H1 (cell line): ENCODE results near the gene DGKD. TPM values are rescaled to one million over a fixed set of nuclear protein-coding genes. Genes with fewer than 3 reads are reported as not detected.

ENCODE experiments used
- CTCF ChIA-PET: fragments of 300-600 bp; sonication (Branson Sonifier 250); formaldehyde crosslinking; loops from one replicate; lab custom pipeline; 2021; ENCODE audit not compliant: partially characterized antibody; lab: Charles Lee
- POLR2A ChIA-PET: fragments of 300-600 bp; sonication (Branson Sonifier 250); formaldehyde crosslinking; loops from one replicate; lab custom pipeline; 2021; ENCODE audit warnings: inconsistent platforms; ENCODE audit not compliant: partially characterized antibody; lab: Charles Lee
- DNase-seq, 2 experiments: peaks; one replicate each; pipeline versions ENCODE4 v3.0.0 to v3.0.0-alpha.2; 2010 to 2022; ENCODE audit warnings: low spot score in 2 of 2, low read depth in 1 of 2, mixed read lengths in 1 of 2
- FAIRE-seq: peaks from 2 replicates; lab custom pipeline; 2011; peaks lifted over from hg19 to GRCh38; lab: Jason Lieb, UNC
- H2AFZ ChIP-seq: 2 replicates; pipeline ENCODE4 v1.8.1; 2012; ENCODE audit warnings: low read length, inconsistent platforms
- H2AK5ac ChIP-seq: 2 replicates; pipeline ENCODE4 v1.6.1; 2013; ENCODE audit warnings: low read depth, low read length
- H2BK120ac ChIP-seq: replicated peaks from 2 replicates; pipeline ENCODE3; 2013; ENCODE audit warnings: low read depth, low read length, inconsistent platforms
- H2BK12ac ChIP-seq: 2 replicates; pipeline ENCODE4 v1.6.1; 2013; ENCODE audit warnings: low read depth, low read length
- H2BK15ac ChIP-seq: 2 replicates; pipeline ENCODE4 v1.6.1; 2013; ENCODE audit warnings: low read length
- H2BK20ac ChIP-seq: 2 replicates; pipeline ENCODE4 v1.6.1; 2013; ENCODE audit warnings: low read length
- H2BK5ac ChIP-seq: 2 replicates; pipeline ENCODE4 v1.6.1; 2013; ENCODE audit warnings: low read depth, low read length
- H3K14ac ChIP-seq: 2 replicates; pipeline ENCODE4 v1.6.1; 2013; ENCODE audit warnings: inconsistent platforms; ENCODE audit not compliant: insufficient read length
- H3K18ac ChIP-seq: 2 replicates; pipeline ENCODE4 v1.6.1; 2013; ENCODE audit warnings: low read length; ENCODE audit errors: extremely low read depth
- H3K23ac ChIP-seq: 2 replicates; pipeline ENCODE4 v1.6.1; 2013; ENCODE audit warnings: inconsistent platforms; ENCODE audit not compliant: insufficient read length
- H3K23me2 ChIP-seq: 2 replicates; pipeline ENCODE4 v1.6.1; 2013; ENCODE audit warnings: low read depth, low read length
- H3K27ac ChIP-seq: 2 replicates; pipeline ENCODE4 v1.6.1; 2011; ENCODE audit warnings: low read depth, low read length, inconsistent platforms
- H3K27me3 ChIP-seq, 4 experiments: replicated peaks in 1 of 4; 1 replicate in 1 of 4; 2 replicates in 3 of 4; pipeline versions ENCODE4 v1.6.1 to v1.8.1; 2011 to 2013; ENCODE audit warnings: low read length in 3 of 4, mild to moderate bottlenecking in 3 of 4, inconsistent platforms in 2 of 4, mixed read lengths in 2 of 4, moderate library complexity in 1 of 4; ENCODE audit not compliant: control insufficient read depth in 3 of 4, insufficient read depth in 3 of 4; ENCODE audit errors: extremely low read depth in 1 of 4
- H3K36me3 ChIP-seq, 4 experiments: 2 replicates each; pipeline versions ENCODE4 v1.6.1 to v1.8.1; 2011 to 2013; ENCODE audit warnings: mild to moderate bottlenecking in 4 of 4, low read length in 3 of 4, moderate library complexity in 2 of 4, control low read depth in 1 of 4, inconsistent platforms in 1 of 4; ENCODE audit not compliant: insufficient read depth in 4 of 4, control insufficient read depth in 2 of 4
- H3K4ac ChIP-seq: replicated peaks from 2 replicates; pipeline ENCODE3; 2013; ENCODE audit warnings: low read length, low read depth, mixed read lengths, inconsistent platforms; ENCODE audit not compliant: insufficient read length
- H3K4me1 ChIP-seq, 4 experiments: replicated peaks in 1 of 4; 1 replicate in 1 of 4; 2 replicates in 3 of 4; pipeline versions ENCODE4 v1.6.1 to v1.8.1; 2011 to 2013; ENCODE audit warnings: low read length in 3 of 4, inconsistent platforms in 2 of 4, mixed read lengths in 1 of 4; ENCODE audit not compliant: insufficient read depth in 4 of 4, control insufficient read depth in 3 of 4
- H3K4me2 ChIP-seq, 2 experiments: 2 replicates each; pipeline versions ENCODE4 v1.6.1 to v1.8.1; 2011 to 2013; ENCODE audit warnings: low read depth in 2 of 2, low read length in 2 of 2, control low read depth in 1 of 2, inconsistent platforms in 1 of 2, mild to moderate bottlenecking in 1 of 2; ENCODE audit not compliant: insufficient read depth in 1 of 2
- H3K4me3 ChIP-seq, 4 experiments: fragments of 200-600, 300-600 bp in 1 of 4; sonication (generic), shearing (Covaris generic), sonication (Bioruptor Twin) in 1 of 4; 2 replicates each; pipeline versions ENCODE4 v1.5.1 to v1.8.1; 2011 to 2016; ENCODE audit warnings: low read length in 4 of 4, low read depth in 3 of 4, control low read depth in 2 of 4, inconsistent platforms in 2 of 4, mild to moderate bottlenecking in 2 of 4, mixed read lengths in 1 of 4, moderate library complexity in 1 of 4; ENCODE audit not compliant: insufficient read depth in 2 of 4; ENCODE audit errors: extremely low read depth in 1 of 4
- H3K56ac ChIP-seq: replicated peaks from 2 replicates; pipeline ENCODE3; 2013; ENCODE audit warnings: low read depth, mild to moderate bottlenecking, mixed read lengths, low read length, inconsistent platforms; ENCODE audit not compliant: insufficient read length
- H3K79me1 ChIP-seq: 2 replicates; pipeline ENCODE4 v1.6.1; 2013; ENCODE audit warnings: low read depth, low read length, control low read depth
- H3K79me2 ChIP-seq, 2 experiments: 2 replicates each; pipeline versions ENCODE4 v1.6.1 to v1.8.1; 2012 to 2013; ENCODE audit warnings: low read length in 2 of 2, mild to moderate bottlenecking in 2 of 2, inconsistent platforms in 1 of 2; ENCODE audit not compliant: insufficient read depth in 2 of 2, control insufficient read depth in 1 of 2
- H3K9ac ChIP-seq, 4 experiments: replicated peaks in 1 of 4; 1 replicate in 1 of 4; 2 replicates in 3 of 4; pipeline versions ENCODE4 v1.6.1 to v1.8.1; 2011 to 2013; ENCODE audit warnings: low read depth in 3 of 4, low read length in 3 of 4, control low read depth in 2 of 4, mild to moderate bottlenecking in 2 of 4, moderate library complexity in 2 of 4, inconsistent platforms in 1 of 4; ENCODE audit errors: extremely low read depth in 1 of 4
- H3K9me3 ChIP-seq, 2 experiments: 2 replicates each; pipeline versions ENCODE4 v1.6.1 to v1.8.1; 2012 to 2013; ENCODE audit warnings: mild to moderate bottlenecking in 2 of 2, moderate library complexity in 2 of 2, control low read depth in 1 of 2, inconsistent platforms in 1 of 2, low read depth in 1 of 2, low read length in 1 of 2, mixed read lengths in 1 of 2; ENCODE audit not compliant: insufficient read depth in 2 of 2
- H4K20me1 ChIP-seq, 2 experiments: replicated peaks in 1 of 2; 2 replicates each; pipeline versions ENCODE3 to v1.8.1; 2011 to 2013; ENCODE audit warnings: inconsistent platforms in 2 of 2, low read length in 2 of 2, mild to moderate bottlenecking in 1 of 2; ENCODE audit not compliant: insufficient read depth in 2 of 2, control insufficient read depth in 1 of 2
- H4K5ac ChIP-seq: 2 replicates; pipeline ENCODE4 v1.6.1; 2013; ENCODE audit warnings: low read length, low read depth, mixed read lengths, inconsistent platforms; ENCODE audit not compliant: insufficient read length
- H4K8ac ChIP-seq: 2 replicates; pipeline ENCODE4 v1.8.0; 2013; ENCODE audit warnings: mild to moderate bottlenecking, moderate library complexity, low read length, inconsistent platforms; ENCODE audit not compliant: insufficient read depth; ENCODE audit errors: extremely low read depth
- H4K91ac ChIP-seq: replicated peaks from 2 replicates; pipeline ENCODE3; 2013; ENCODE audit warnings: low read length, mixed read lengths, inconsistent platforms; ENCODE audit not compliant: insufficient read length
- BRCA1 ChIP-seq: IDR thresholded peaks from 2 replicates; pipeline ENCODE4 v1.6.1; 2012; ENCODE audit warnings: low read depth, low read length, improper control_type of control experiment
- EZH2 ChIP-seq: fragments of 200-600 bp; sonication (generic); IDR thresholded peaks from 2 replicates; pipeline ENCODE4 v1.7.1; 2012; ENCODE audit warnings: low read depth, mild to moderate bottlenecking, moderate library complexity, low read length, inconsistent platforms; ENCODE audit not compliant: severe bottlenecking
- FOSL1 ChIP-seq: IDR thresholded peaks from 2 replicates; pipeline ENCODE4 v1.6.1; 2011; ENCODE audit warnings: mild to moderate bottlenecking, low read depth, low read length, moderate library complexity; ENCODE audit not compliant: insufficient read depth
- HDAC2 ChIP-seq, 2 experiments: fragments of 300-600 bp in 1 of 2; sonication (generic) in 1 of 2; IDR thresholded peaks; 2 replicates each; pipeline ENCODE4 v1.6.1; 2011 to 2012; ENCODE audit warnings: low read depth in 2 of 2, low read length in 2 of 2, mild to moderate bottlenecking in 2 of 2, moderate library complexity in 2 of 2, borderline replicate concordance in 1 of 2, inconsistent platforms in 1 of 2
- MAFK ChIP-seq: IDR thresholded peaks from 2 replicates; pipeline ENCODE4 v1.6.1; 2012; ENCODE audit warnings: low read depth, mild to moderate bottlenecking, improper control_type of control experiment, low read length
- POLR2AphosphoS5 ChIP-seq: IDR thresholded peaks from 2 replicates; pipeline ENCODE4 v1.6.1; 2011; ENCODE audit warnings: low read depth, low read length
- POU5F1 ChIP-seq: IDR thresholded peaks from 2 replicates; pipeline ENCODE4 v1.6.1; 2011; ENCODE audit warnings: low read depth, mild to moderate bottlenecking, low read length, moderate library complexity
- SIN3A ChIP-seq, 2 experiments: IDR thresholded peaks in 1 of 2; conservative IDR thresholded peaks in 1 of 2; 2 replicates each; pipeline ENCODE4 v1.6.1; 2011 to 2012; ENCODE audit warnings: low read length in 2 of 2, improper control_type of control experiment in 1 of 2, low read depth in 1 of 2, mild to moderate bottlenecking in 1 of 2
- SP2 ChIP-seq: IDR thresholded peaks from 2 replicates; pipeline ENCODE4 v1.6.1; 2012; ENCODE audit warnings: mild to moderate bottlenecking, low read length, inconsistent platforms
- TAF1 ChIP-seq: IDR thresholded peaks from 2 replicates; pipeline ENCODE4 v1.6.1; 2011; ENCODE audit warnings: mild to moderate bottlenecking, low read depth, low read length
- TBP ChIP-seq: IDR thresholded peaks from 2 replicates; pipeline ENCODE4 v1.6.1; 2011; ENCODE audit warnings: low read depth, low read length, improper control_type of control experiment
- TEAD4 ChIP-seq: IDR thresholded peaks from 2 replicates; pipeline ENCODE4 v1.6.1; 2012; ENCODE audit warnings: low read depth, low read length, inconsistent platforms, mixed read lengths
- ZNF274 ChIP-seq: IDR thresholded peaks from 2 replicates; pipeline ENCODE4 v1.7.0; 2012; ENCODE audit warnings: low read length, borderline replicate concordance; ENCODE audit errors: extremely low read depth
- WGBS, 2 experiments: shearing (Covaris generic) in 1 of 2; methylation state at CpG; one replicate each; pipeline versions ENCODE4 v1.1.6 to v1.1.7; 2013 to 2015; ENCODE audit warnings: low lambda C conversion rate in 2 of 2, mixed read lengths in 2 of 2, inconsistent platforms in 1 of 2, low coverage in 1 of 2, missing lambda C conversion rate in 1 of 2; ENCODE audit not compliant: insufficient replicate concordance in 2 of 2, insufficient coverage in 1 of 2, insufficient read length in 1 of 2; ENCODE audit errors: extremely low coverage in 1 of 2, missing lambda C conversion rate in 1 of 2; 5-methylcytosine and 5-hydroxymethylcytosine counted together
- polyA plus RNA-seq, 7 experiments: library from polyadenylated mRNA; depleted of rRNA in 3 of 7; stranded (reverse) in 5 of 7; unstranded in 2 of 7; fragments of >200 nt in 5 of 7; fragments of 200-250 nt in 2 of 7; gene quantifications; 1 replicate in 5 of 7; 2 replicates in 1 of 7; 4 replicates in 1 of 7; pipeline versions ENCODE4 v1.2.1 to v1.2.3, GENCODE V29; 2011 to 2013; ENCODE audit warnings: missing spikeins in 2 of 7, mixed read lengths in 2 of 7
- total RNA-seq: library from RNA; stranded (reverse); fragmentation: NEBNext Ultra II Directional; extraction: Animal tissue kit (Norgen Biotek cat#: 25700); gene quantifications from 2 replicates; pipeline ENCODE4 v1.2.1, GENCODE V29; 2021
- TF ChIP-seq, protein P1 (sequence below): IDR thresholded peaks from 2 replicates; pipeline ENCODE4 v1.6.1; 2012; ENCODE audit warnings: inconsistent platforms

The DGKD gene
- total and polyA plus RNA-seq, 2 of the 8 experiments (the other 6 are each of a cell fraction or from before 2014, with no cell fraction given): 7.7 to 30.9 TPM

GRCh38 chr2:233312874-233313273 lies 41.4 kb upstream of the DGKD start:
- Histone ChIP-seq H3K79me1 (no peaks in the 10 kb centered on the region), H2BK120ac (no peak overlapping the region), H3K56ac (no peak overlapping the region), H3K23ac (no peak overlapping the region), H3K36me3 (no peaks in the 10 kb centered on the region), H4K5ac (no peak overlapping the region), H4K20me1 (no peaks in the 10 kb centered on the region), H2AK5ac (no peak overlapping the region), H2BK5ac (no peak overlapping the region), H3K9me3 (no peaks in the 10 kb centered on the region), H3K4ac (no peak overlapping the region), H2BK15ac (no peak overlapping the region), H3K4me3 (no peak overlapping the region), H3K27ac (no peak overlapping the region), H3K27me3 (no peaks in the 10 kb centered on the region), H3K14ac (no peak overlapping the region), H3K4me1 (no peaks in the 10 kb centered on the region), H3K79me2 (no peaks in the 10 kb centered on the region), H4K91ac (no peak overlapping the region), H4K8ac (no peak overlapping the region; the same call in 1 of the 2 replicates), H2BK12ac (no peak overlapping the region), H3K9ac (no peak overlapping the region), H2AFZ (no peak overlapping the region), H3K23me2 (no peaks in the 10 kb centered on the region), H2BK20ac (no peak overlapping the region), H3K4me2 (no peak overlapping the region), H3K18ac (no peak overlapping the region)
- ChIA-PET POLR2A (no interaction called here), CTCF (interaction anchor here (0.6 to 1.2 kb wide), 3 partner anchors 10 to 901 kb away, joined by 3 to 4 read pairs (median 4); no protein-coding TSS in a partner anchor)
- WGBS, 2 experiments: 90% methylated on average over 8 of the region's 8 CpGs; no CpG with 5 or more reads in 1 of the 2 experiments
- no peak for DNase-seq
- FAIRE-seq: no peak
- TF ChIP-seq SIN3A (conservative IDR thresholded peaks at IDR 0.05 in 1 of 2, IDR thresholded peaks at IDR 0.05 in 1 of 2; ENCODE audit: low read depth in 1 of 2, low read length in 2 of 2) (no peak), ZNF274 (no peak), MAFK (no peak), POLR2AphosphoS5 (no peak), EZH2 (no peak), TBP (no peak), TEAD4 (no peak), FOSL1 (no peak), POU5F1 (no peak), TAF1 (no peak), BRCA1 (no peak), SP2 (no peak), HDAC2 (IDR thresholded peaks at IDR 0.05; ENCODE audit: borderline replicate concordance in 1 of 2, low read depth in 2 of 2, low read length in 2 of 2) (no peak)
- TF ChIP-seq, protein P1, sequence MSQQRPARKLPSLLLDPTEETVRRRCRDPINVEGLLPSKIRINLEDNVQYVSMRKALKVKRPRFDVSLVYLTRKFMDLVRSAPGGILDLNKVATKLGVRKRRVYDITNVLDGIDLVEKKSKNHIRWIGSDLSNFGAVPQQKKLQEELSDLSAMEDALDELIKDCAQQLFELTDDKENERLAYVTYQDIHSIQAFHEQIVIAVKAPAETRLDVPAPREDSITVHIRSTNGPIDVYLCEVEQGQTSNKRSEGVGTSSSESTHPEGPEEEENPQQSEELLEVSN: no peak
